ENCODE results near the gene CHD9NB. TPM values are rescaled to one million over a fixed set of nuclear protein-coding genes. Genes with fewer than 3 reads are reported as not detected.

CHD9NB gene
- total RNA-seq = not detected in 2 replicates

DNA sequence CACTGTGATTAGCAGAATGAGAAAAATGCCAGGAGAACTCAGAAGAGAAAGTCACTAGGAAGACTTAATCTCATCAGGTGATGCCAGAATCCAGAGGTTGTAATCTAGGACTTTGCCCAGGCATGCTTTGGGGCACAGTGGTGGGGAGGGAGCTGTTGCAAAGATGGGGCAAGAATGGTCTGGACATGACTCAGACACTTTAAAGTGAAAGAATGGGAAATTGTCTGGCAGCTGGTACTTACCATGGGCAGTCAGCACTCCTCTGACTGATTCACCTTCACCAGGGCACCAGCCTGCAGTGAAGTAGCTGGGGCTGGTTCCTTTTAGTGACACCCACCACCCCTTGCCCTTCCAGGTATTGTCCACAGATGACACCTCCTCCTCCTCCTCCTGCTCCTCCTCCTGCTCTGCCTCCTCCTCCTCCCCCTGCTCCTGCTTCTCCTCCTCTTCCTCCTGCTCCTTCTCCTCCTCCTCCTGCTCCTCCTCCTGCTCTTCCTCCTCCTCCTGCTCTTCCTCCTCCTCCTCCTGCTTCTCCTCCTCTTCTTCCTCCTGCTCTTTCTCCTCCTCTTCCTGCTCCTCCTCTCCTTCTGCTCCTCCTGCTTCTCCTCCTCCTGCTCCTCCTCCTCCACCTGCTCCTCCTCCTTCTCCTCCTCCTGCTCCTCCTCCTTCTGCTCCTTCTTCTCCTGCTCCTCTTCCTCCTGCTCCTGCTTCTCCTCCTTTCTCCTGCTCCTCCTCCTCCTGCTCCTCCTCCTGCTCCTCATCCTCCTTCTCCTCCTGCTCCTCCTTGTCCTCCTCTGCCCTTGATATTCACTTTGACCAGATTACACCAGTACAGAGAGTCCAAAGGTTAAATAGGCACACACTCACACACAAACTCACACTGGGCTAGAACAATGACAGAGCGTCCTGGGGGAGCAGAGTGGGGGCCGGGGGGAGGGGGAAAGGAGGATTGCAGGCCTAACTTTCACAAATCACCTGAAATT is at the start of gene CHD9NB:
CHD9NB (minus strand) TSS at position 379 of the 983 bp plus-strand sequence. CDS start 8,739 bp downstream, outside the sequence.
- H3K4me3 Mint-ChIP-seq = no peak within 1 kb of the TSS

DNA sequence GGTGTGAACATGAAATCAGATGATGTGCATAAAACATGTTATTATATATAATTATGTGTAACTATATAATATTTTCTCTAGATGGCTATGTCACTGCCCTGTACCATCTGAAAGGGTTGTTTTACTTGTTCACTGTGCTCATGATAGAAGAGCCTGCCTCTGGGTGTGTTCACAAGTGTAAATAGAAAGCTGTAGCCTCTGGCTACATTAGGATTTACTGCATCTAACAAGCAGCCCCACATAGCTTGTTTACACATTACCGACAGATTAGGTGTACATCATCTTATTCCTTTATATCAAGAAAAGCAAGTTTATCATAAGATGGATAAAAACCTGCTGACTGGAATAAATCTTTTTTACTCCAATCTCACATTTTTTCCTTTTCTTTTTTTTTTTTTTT is 48.2 kb upstream of the CHD9NB start:
- intact Hi-C loops (cut with micrococcal nuclease) = no loop called here
- H3K4me3 Mint-ChIP-seq = no peak overlapping the region
- H3K36me3 Mint-ChIP-seq (ENCODE audit: low read depth) = peaks cover 2% of the 10 kb centered on the region
- no peaks in the 10 kb centered on the region for H3K9me3 Mint-ChIP-seq
- CTCF ChIA-PET = interaction anchor here (0.9 to 5.1 kb wide), 4 partner anchors 9 to 183 kb away, joined by 3 to 45 read pairs (median 3); partner anchors contain the start of gene CHD9
- H3K27me3 Mint-ChIP-seq = no peaks in the 10 kb centered on the region
- DNase-seq (no peak), ATAC-seq (ENCODE audit: low read depth) (no peak)
- no peak overlapping the region for H3K27ac Mint-ChIP-seq
- POLR2A ChIA-PET = interaction anchor here (0.7 to 3.4 kb wide), 4 partner anchors 20 to 262 kb away, joined by 3 to 30 read pairs (median 18); no protein-coding TSS in a partner anchor
- peaks cover 59% of the 10 kb centered on the region for H3K4me1 Mint-ChIP-seq
- TF ChIP-seq, protein P1, sequence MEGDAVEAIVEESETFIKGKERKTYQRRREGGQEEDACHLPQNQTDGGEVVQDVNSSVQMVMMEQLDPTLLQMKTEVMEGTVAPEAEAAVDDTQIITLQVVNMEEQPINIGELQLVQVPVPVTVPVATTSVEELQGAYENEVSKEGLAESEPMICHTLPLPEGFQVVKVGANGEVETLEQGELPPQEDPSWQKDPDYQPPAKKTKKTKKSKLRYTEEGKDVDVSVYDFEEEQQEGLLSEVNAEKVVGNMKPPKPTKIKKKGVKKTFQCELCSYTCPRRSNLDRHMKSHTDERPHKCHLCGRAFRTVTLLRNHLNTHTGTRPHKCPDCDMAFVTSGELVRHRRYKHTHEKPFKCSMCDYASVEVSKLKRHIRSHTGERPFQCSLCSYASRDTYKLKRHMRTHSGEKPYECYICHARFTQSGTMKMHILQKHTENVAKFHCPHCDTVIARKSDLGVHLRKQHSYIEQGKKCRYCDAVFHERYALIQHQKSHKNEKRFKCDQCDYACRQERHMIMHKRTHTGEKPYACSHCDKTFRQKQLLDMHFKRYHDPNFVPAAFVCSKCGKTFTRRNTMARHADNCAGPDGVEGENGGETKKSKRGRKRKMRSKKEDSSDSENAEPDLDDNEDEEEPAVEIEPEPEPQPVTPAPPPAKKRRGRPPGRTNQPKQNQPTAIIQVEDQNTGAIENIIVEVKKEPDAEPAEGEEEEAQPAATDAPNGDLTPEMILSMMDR (IDR thresholded peaks at IDR 0.05) = no peak

More for the DNA sequence above, at the start of gene CHD9NB:
- no peak for DNase-seq
- ChIA-PET POLR2A (interaction anchor here (0.8 kb wide), 1 partner anchor 54 kb away, joined by 7 read pairs; no protein-coding TSS in a partner anchor), CTCF (interaction anchor here (0.9 to 3.9 kb wide), 9 partner anchors 47 to 156 kb away, joined by 3 to 95 read pairs (median 12); no protein-coding TSS in a partner anchor)
- TF ChIP-seq, protein P1 (IDR thresholded peaks at IDR 0.05) = no peak
- ATAC-seq (ENCODE audit: low read depth) = no peak
- no peaks in the 10 kb centered on the region for H3K27me3 Mint-ChIP-seq
- intact Hi-C loops (cut with micrococcal nuclease) = no loop called here
- H3K9me3 Mint-ChIP-seq = no peaks in the 10 kb centered on the region
- peaks cover 26% of the 10 kb centered on the region for H3K4me1 Mint-ChIP-seq
- H3K36me3 Mint-ChIP-seq (ENCODE audit: low read depth) = no peaks in the 10 kb centered on the region
- H3K27ac Mint-ChIP-seq = peak within 1 kb of the TSS; percentile 30

DNA sequence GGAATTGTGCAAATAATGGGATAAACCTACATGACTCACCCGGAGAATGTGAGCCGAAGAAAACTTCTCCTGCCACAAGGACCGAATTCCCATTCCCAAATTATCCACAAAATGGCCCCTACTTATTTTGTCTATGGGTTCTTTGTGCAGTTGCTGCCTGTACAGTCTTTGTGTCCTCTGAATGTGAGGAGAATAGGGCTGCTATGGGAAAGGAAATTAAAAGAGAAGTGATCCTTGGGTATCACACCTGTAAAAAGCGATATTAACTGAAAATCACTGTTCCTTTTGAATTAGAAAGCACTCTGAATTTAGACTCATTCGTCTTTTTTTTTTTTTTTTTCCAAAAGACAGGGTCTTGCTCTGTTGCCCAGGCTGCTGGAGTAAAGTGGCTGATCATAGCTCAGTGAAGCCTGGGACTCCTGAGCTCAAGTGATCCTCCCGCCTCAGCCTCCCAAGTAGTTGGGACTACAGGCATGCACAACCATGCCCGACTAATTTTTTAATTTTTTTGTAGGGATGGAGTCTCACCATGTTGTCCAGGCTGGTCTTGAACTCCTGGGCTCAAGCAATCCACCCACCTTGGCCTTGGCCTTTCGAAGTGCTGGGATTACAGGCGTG is 47.5 kb upstream of the CHD9NB start:
- H3K27ac Mint-ChIP-seq = peak overlapping the region; percentile 93
- intact Hi-C loops (cut with micrococcal nuclease) = no loop called here

DNA sequence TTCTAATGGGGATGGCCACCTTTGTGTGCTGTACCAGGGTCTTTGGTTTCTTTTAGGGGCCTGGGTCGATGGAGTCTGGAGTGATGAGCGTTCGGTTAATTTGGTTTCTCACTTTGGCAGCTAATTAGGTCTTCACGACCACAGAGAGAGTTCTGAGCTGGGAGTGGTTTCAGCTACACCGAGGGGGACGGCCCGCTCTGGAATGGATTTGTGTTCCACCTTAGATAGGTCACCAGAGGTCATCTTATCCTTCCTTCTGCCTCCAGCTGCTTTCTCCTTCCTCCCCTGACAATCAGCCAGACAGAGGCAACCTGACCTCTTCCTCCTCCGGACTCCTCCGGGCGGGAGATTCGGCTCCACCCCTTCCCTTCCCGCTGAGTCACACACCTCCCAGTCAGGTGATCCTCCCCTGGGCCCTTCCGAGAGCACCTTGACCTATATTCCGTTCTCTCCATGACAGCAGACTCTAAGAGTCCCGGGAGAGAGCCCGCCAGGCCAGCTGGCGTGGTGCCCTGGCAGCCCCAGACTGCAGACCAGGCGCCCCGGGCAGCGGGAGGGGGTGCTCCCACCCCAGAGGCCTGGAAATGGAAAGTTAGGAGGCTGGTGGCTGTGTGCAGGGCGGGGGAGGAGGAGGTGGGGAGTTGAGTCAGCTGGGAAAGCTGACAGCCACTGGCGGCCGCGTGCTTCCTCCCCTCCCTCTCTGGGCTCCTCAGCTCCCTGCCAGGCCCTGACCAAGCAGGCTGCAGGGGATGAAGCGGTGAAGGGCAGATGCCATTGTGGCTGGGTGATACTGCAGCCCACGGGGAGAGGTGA is 46.8 kb upstream of the CHD9NB start:
- ChIA-PET CTCF (interaction anchor here (0.7 to 5.1 kb wide), 8 partner anchors 10 to 45 kb away, joined by 3 to 45 read pairs (median 4); partner anchors contain the start of gene CHD9), POLR2A (interaction anchor here (0.8 to 3.4 kb wide), 17 partner anchors 9 to 335 kb away, joined by 3 to 30 read pairs (median 4); partner anchors contain the start of genes CHD9 and RBL2)
- DNase-seq (peak; percentile 43), ATAC-seq (ENCODE audit: low read depth) (peak; percentile 43)
- no peaks in the 10 kb centered on the region for H3K27me3 Mint-ChIP-seq
- H3K36me3 Mint-ChIP-seq (ENCODE audit: low read depth) = peaks cover 2% of the 10 kb centered on the region
- no peaks in the 10 kb centered on the region for H3K9me3 Mint-ChIP-seq
- H3K4me3 Mint-ChIP-seq = peak overlapping the region; percentile 83
- H3K4me1 Mint-ChIP-seq = peaks cover 69% of the 10 kb centered on the region
- peak overlapping the region; percentile 93 for H3K27ac Mint-ChIP-seq
- TF ChIP-seq, protein P1 (IDR thresholded peaks at IDR 0.05) = no peak
- intact Hi-C loops (cut with micrococcal nuclease) = loop anchor here (1.0 to 2.0 kb wide), 4 partner anchors 15 to 44 kb away; no protein-coding TSS in a partner anchor

More for the DNA sequence above, 47.5 kb upstream of the CHD9NB start:
- no peak for DNase-seq
- TF ChIP-seq, protein P1 (IDR thresholded peaks at IDR 0.05) = no peak
- ChIA-PET POLR2A (interaction anchor here (0.7 to 3.4 kb wide), 11 partner anchors 10 to 263 kb away, joined by 3 to 30 read pairs (median 7); partner anchors contain the start of gene CHD9), CTCF (interaction anchor here (0.9 to 5.1 kb wide), 5 partner anchors 9 to 183 kb away, joined by 3 to 45 read pairs (median 3); partner anchors contain the start of gene CHD9)
- no peaks in the 10 kb centered on the region for H3K9me3 Mint-ChIP-seq
- H3K27me3 Mint-ChIP-seq = no peaks in the 10 kb centered on the region
- no peak for ATAC-seq (ENCODE audit: low read depth)
- peaks cover 2% of the 10 kb centered on the region for H3K36me3 Mint-ChIP-seq (ENCODE audit: low read depth)
- peak overlapping the region; percentile 83 for H3K4me3 Mint-ChIP-seq
- H3K4me1 Mint-ChIP-seq = peaks cover 64% of the 10 kb centered on the region

All from activated B cell treated with CpG ODN at 0.5 μM for 24 hours (primary cell).